Stimulated activated CD4-positive, alpha-beta T cell treated with anti-CD3 and anti-CD28 coated beads, Interleukin-12 subunit alpha, Interleukin-12 subunit beta, amount 100 ng/mL, for 4 hours (primary cell): ENCODE measurements around the gene MRFAP1L1.
"Not testable (repeated sequence)": the region's sequence is repeated elsewhere in the genome, so short reads cannot be mapped to it uniquely, and the experiment has no call there.

ENCODE experiments used
- DNase-seq: peaks from one replicate; pipeline ENCODE4 v3.0.0-alpha.2; 2020

The MRFAP1L1 gene

DNA sequence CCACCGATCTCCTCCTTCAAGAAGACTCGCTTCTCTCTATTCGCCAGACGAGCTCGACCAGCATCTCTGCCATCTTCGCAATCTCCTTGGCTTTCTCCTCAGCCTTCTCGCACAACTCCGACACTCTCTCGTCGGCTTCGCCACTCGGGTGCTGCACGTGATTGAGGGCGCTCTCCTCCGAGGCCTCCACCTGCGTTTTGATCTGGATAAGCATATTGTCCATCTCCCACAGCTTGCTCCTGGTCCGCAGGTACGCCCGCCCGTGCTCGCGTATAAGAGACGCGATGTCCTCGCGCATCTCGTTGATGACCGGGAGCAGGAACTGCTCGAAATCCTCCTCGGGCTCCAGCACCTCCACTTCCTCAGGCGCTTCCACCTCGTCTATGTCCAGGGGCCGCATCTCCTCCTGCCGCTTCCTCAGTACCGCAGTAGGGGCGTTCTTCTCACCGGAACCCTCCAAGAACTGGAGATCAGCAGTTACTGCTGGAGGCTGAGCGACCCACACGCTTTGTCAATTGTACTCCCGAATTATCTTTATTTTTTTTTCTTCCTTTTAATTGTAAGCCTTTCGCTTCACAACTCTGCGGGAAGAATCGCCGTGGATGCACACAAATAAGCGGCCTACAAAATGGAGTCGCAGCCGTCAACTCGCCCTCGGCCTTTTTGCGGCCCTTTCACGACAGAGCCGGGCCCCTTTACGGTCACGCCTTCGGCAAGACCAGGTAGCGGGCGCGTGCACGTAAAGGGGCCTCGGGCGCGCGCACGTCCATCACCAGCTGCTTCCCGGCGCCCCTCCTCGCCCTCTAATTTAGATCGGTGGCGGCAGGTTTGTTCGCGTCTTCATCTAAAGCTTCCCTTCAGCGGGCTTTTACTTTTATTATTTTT, at the start of gene MRFAP1L1:
Gene MRFAP1L1 (minus strand): TSS at position 636 of the 885 bp plus-strand sequence. CDS start 236 bp downstream, at position 400.
- peak; percentile 93 for DNase-seq

DNA sequence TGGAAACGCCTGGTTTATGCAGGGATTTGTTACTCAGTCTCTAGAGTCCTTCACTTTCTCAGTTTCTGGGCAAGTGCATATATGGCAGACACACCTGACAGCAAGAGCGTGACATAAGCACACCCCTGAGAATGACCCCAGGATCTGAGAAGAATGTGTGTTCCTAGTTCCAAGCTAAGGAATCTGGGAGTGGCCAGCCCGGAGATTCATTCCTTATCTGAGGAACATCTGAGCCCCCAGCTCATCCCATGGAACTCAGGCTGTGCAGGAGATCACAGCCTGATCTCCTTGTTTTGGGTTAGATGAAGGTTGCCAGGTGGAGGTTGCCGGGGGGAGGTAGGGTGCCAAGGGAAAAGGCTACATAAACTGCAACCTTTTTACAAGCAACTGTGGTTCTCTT, 49.1 kb upstream of the MRFAP1L1 start:
- no peak for DNase-seq

DNA sequence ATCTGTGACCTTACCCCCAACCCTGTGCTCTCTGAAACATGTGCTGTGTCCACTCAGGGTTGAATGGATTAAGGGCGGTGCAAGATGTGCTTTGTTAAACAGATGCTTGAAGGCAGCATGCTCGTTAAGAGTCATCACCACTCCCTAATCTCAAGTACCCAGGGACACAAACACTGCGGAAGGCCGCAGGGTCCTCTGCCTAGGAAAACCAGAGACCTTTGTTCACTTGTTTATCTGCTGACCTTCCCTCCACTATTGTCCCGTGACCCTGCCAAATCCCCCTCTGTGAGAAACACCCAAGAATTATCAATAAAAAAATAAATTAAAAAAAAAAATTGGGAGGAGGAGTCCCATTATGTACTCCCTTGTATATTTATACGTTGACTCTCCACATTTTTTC, 46.7 kb upstream of the MRFAP1L1 start:
- not testable (repeated sequence) for DNase-seq

DNA sequence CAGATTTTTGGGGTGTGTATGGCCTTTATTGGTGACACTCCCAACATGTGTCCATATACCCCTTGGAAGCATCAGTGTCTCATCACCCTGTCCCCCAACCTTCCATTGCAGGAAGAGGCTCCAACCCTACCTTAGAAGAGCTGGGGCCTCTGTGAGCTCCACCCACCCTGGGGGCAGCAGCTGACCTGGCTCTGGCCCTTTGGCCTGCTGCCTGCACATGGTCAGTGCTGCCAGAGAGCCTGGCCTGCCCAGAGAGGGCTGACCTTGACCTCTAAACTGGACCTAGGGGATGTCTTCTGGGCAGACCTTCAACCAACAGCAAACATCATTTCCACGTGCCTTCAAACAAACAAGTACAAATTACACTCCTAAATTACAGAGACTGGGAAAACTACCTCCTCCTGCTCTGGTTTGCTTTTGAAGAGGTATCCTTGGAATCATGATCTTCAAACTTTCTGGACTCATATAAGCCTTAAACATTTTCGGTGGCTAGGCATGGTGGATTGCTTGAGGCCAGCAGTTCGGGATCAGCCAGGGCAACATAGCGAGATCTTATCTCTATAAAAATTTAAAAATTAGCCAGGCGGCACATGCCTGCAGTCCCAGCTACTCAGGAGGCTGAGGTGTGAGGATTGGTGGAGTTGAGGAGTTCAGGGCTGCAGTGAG, 45.6 kb upstream of the MRFAP1L1 start:
- DNase-seq: no peak

- DNase-seq: no peak
These were observed 44.9 kb upstream of the MRFAP1L1 start for GRCh38 chr4:6754481-6755087.

DNA sequence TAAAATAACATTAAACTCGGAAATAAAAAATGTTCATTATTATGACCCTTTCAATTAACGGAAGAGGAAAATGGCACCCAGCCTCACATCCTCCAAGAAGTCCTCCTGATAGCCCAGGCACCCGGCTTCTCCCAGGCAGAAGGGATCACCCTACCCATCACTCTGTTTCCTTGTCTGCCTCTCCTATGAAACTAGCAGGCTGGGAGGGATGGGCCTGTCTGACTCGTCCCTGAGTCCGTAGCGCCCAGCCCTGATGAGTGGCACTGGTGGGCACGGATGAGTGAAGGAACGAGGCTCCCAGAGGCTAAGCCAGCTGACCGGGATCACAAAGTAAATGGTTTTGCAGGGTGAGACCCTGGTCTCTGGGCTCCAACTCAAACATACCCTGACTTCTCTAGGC, 44.2 kb upstream of the MRFAP1L1 start:
- no peak for DNase-seq

DNA sequence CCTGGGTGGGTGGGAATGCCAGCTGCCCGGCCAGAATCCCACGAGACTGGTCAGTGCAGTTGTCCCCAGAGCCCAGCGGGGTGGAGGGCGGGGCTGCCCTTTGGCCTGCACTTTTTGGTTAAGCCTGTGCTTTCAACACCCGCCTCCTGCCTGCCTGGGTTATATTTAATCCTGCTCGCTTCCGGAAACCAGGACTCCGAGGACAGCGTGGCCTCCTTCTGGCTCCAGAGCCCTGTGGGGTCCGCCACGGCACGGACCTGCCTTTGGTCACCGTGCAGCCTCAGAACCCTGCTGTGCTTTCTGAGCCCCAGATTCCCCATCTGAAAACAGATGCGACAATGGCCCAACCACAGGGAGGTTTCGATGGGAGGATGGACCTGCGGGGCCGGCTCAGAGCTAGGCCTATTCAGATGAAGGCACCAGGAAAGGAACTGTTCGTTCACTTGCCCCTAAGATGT, 43.5 kb upstream of the MRFAP1L1 start:
- no peak for DNase-seq

DNA sequence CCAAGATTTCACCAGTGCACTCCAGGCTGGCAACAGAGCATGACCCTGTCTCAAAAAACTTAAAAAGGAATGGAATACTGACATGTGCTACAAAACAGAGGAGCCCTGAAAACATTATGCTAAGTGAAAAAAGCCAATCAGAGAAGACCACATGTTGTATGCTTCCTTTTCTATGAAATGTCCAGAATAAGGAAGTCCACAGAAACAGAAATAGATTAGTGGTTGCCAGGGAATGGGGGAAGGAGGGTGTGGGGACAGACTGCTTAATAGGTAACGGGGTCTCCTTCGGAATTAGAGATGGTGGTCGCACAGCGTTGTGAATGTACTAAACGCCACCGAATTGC, 42.8 kb upstream of the MRFAP1L1 start:
- DNase-seq: no peak

DNA sequence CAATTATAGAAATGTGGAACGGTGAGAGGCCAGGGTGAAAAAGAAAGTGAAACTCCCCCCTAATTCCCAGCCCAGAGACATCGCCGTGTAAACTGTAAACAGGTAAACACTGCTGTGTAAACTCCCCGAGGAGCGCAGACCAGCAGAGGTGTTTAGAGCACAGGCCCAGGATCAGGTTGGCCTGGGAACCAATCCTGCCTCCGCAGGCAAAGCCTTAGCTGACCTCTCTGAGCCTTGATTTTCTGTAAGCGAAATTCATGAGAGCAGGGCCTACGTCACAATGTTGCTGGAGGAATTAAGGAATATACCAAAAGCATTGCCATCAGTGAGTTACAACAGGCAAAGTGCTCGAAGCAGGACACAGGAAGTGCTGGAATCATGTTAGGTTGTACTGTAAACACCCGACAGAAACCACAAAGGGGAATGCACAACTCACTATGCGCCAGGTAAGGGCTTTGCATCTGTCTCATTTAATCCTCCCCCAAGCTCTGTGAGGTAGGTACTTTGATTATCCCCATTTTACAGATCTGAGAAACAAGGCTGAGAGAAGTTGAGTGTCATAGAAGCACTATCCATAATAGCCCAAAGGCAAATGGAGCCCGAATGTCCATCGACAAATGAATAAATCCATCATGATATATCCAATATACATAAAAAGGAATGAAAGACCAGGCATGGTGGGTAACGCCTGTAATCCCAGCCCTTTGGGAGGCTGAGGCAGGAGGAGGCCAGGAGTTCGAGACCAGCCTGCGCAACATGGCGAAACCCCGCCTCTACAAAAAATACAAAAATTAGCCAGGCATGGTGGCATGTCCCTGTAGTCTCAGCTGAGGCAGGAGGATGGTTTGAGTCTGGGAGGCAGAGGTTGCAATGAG, 42.2 kb upstream of the MRFAP1L1 start:
- no peak for DNase-seq

DNA sequence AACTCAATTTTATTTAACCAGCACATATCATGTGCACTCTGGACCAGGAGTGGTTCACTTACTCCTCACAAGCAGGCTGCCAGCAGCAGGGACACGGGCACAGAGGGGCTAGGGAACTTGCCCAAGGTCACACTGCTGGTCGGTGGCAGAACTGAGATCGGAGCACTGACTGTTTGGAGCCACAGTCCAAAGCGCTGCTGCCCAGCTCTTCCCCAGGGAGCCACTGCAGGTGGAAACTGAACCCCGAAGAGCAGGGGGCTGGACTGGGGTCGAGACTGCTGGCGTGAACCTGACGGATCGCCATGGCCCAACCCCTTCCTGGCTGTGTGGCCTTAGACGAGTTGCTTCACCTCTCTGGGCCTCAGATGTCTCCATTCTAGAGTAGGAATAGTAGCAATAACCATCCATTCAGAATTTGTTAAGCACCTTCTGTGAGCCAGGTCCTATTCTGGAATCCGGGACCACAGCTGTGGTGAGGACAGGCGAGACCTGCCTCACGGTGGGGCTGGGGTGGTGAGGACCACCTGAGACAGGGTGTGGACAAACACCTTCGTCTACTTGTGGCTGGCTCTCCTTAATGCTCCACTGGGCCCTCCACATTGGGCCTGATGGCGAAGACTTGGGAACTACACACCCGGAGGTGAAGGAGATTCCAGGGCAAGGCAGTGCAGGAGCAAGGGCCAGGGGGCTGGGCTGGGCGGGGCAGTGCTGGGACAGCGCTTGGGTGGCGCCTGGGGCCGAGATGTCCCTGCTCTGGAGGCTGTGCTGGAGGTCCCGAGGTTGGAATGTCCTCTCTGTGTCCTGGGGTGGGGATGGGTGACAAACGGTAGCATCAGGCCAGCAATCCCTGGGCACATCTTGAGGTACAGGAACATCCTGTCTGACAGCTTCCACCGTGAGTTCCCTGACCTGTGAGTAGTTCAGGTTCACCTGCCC, 40.9 kb upstream of the MRFAP1L1 start:
- DNase-seq: no peak

- DNase-seq: no peak
These were observed 39.9 kb upstream of the MRFAP1L1 start for GRCh38 chr4:6749340-6750171.

GRCh38 chr4:6748286-6748685, 38.6 kb upstream of the MRFAP1L1 start:
- no peak for DNase-seq

- no peak for DNase-seq
These were observed 37.8 kb upstream of the MRFAP1L1 start for GRCh38 chr4:6747294-6748051.

DNA sequence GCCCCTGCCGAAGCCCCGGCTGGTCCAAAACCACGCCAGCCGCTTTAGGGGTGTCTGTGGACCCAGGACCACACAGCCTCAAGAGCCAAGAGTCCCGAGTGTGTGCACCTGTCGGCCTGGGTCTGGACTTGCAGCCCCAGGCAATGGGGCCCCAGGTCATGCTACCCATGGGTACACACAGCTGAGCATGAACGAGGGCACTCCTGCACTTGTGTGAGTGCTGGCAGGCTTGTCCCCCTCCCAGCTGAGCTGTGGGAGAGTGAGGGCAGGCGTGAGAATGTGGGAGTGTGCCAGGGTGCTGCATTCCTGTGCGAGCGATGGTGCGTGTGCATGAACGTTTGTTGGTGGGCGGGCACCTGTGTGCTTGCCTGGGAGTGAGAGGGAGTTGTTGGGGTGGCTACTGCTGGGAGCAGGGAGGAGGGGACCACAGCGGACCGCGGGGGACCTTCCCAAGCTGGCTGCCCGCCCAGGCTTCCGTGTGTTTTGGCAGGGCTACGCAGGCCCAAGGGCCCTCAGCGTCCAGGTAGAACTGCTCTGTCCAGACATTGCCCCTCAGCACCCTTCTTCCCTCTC, 37.1 kb upstream of the MRFAP1L1 start:
- no peak for DNase-seq

- no peak for DNase-seq
These were observed 33.3 kb upstream of the MRFAP1L1 start for GRCh38 chr4:6742989-6743388.

DNA sequence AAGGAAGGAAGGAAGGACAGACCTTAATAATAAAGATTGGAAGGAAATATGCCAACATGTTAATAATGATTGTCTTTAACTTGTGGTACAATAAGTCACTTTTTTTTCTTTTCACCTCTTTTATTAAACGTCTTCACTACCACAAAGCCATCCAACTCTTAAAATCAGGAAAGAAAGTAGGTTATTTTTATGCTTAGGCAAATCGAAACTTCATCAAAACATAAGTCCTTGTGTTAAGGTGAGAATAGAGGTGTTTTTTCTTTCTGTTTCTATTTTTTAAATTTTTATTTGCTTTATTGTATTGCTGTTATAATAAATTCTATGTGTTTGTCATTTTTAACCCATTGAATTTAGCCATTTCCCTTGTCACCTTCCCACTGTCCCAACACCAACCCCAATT, 32.8 kb upstream of the MRFAP1L1 start:
- DNase-seq: no peak

DNA sequence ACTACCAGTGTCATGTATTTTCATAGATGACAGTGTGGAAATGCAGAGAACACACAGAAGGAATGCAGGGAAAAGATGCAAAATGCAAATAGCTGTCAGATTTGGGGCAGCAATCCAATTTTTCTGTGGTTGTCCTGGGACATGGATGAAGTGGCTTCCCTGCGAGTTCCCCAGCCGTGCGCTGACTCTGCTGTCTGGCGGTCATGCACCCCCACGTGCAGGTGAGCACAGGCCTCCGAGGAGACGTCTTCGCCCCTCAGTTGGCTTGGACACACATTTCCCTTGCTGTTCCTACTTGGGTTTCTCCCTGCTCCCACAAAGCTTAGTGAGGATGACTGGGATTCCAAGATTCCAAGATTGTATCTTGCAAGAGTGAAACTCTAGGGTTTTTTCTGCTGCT, 30.7 kb upstream of the MRFAP1L1 start:
- no peak for DNase-seq

DNA sequence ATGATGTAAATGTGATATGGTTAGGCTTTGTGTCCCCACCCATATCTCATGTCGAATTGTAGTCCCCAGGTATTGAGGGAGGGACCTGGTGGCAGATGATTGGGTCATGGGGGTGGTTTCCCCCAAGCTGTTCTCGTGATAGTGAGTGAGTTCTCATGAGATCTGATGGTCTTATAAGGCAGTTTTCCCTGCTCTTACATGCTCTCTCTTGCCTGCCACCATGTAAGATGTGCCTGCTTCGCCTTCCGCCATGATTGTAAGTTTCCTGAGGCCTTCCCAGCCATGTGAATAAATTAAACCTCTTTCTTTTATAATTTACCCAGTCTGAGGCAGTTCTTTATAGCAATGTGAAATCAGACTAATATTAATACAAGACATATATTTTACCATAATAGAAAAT, 30.3 kb upstream of the MRFAP1L1 start:
- no peak for DNase-seq

GRCh38 chr4:6734165-6734786, 24.6 kb upstream of the MRFAP1L1 start:
- no peak for DNase-seq
